ENCODE measurements around the gene NINJ2. TPM values are rescaled to one million over a fixed set of nuclear protein-coding genes. Genes with fewer than 3 reads are reported as not detected.

The NINJ2 gene
- polyA plus RNA-seq, 3 donors: 32.9 to 92.7 (median 73.7) TPM

- H3K27ac Mint-ChIP-seq: peak overlapping the region in 3 of 7 donors; percentile 40 to 66 (median 64)
- WGBS (ENCODE audit: insufficient coverage): 94% methylated on average over 2 of the region's 4 CpGs
- H3K4me3 ChIP-seq (replicated peaks in 1 of 3; ENCODE audit: low read depth in 2 of 3, low read length in 3 of 3): no peak overlapping the region
- DNase-seq: no peak
- no peak overlapping the region for H3K27ac ChIP-seq (ENCODE audit: low read depth in 1 of 2, low read length in 2 of 2)
- peaks cover 1 to 8% (median 4%) of the 10 kb centered on the region in 3 donors for H3K27me3 Mint-ChIP-seq (ENCODE audit: low read depth in 3 of 3)
- H3K9ac ChIP-seq (ENCODE audit: insufficient read depth, low read length, poor library complexity, severe bottlenecking): no peak overlapping the region
- intact Hi-C loops (cut with micrococcal nuclease): loop anchor here in 1 of 2 donors (10.0 kb wide), 1 partner anchor 60 kb away; no protein-coding TSS in a partner anchor
- H3K4me3 Mint-ChIP-seq: no peak overlapping the region
- H3K9me3 ChIP-seq (replicated peaks in 1 of 2; ENCODE audit: control insufficient read depth in 1 of 2, insufficient read depth in 1 of 2, low read length in 2 of 2): no peaks in the 10 kb centered on the region
- H3K4me1 Mint-ChIP-seq: peaks cover 12% of the 10 kb centered on the region
- H3K9me3 Mint-ChIP-seq: peaks cover 0 to 1% (median 0%) of the 10 kb centered on the region in 7 donors
- no peaks in the 10 kb centered on the region for H3K36me3 Mint-ChIP-seq
- peaks cover 17 to 20% of the 10 kb centered on the region in 2 donors for H3K4me1 ChIP-seq (ENCODE audit: control insufficient read depth in 1 of 2, insufficient read depth in 2 of 2, low read length in 2 of 2)
- TF ChIP-seq CTCF (IDR thresholded peaks at IDR 0.05): no peak
- H2AFZ ChIP-seq (ENCODE audit: insufficient read depth, low read depth, low read length, poor library complexity, severe bottlenecking): no peak overlapping the region
- H3K36me3 ChIP-seq (replicated peaks in 1 of 2; ENCODE audit: control insufficient read depth in 1 of 2, insufficient read depth in 2 of 2, low read length in 2 of 2): no peaks in the 10 kb centered on the region
- H3K4me2 ChIP-seq (replicated peaks; ENCODE audit: extremely low read depth, low read length, poor library complexity, severe bottlenecking): no peak overlapping the region
- H3K79me2 ChIP-seq (ENCODE audit: insufficient read depth, low read length): no peaks in the 10 kb centered on the region
- no peaks in the 10 kb centered on the region for H3K27me3 ChIP-seq (ENCODE audit: control insufficient read depth in 2 of 2, insufficient read depth in 2 of 2, low read length in 2 of 2)
- H4K20me1 ChIP-seq (ENCODE audit: insufficient read depth, low read length): no peaks in the 10 kb centered on the region
These were observed 21.2 kb upstream of the NINJ2 start for GRCh38 chr12:684416-684815.

- no peak overlapping the region for H3K4me3 ChIP-seq (replicated peaks in 1 of 3; ENCODE audit: low read depth in 2 of 3, low read length in 3 of 3)
- TF ChIP-seq CTCF (IDR thresholded peaks at IDR 0.05): no peak
- H3K36me3 Mint-ChIP-seq: no peaks in the 10 kb centered on the region
- no peaks in the 10 kb centered on the region for H3K9me3 ChIP-seq (replicated peaks in 1 of 2; ENCODE audit: control insufficient read depth in 1 of 2, insufficient read depth in 1 of 2, low read length in 2 of 2)
- H3K79me2 ChIP-seq (ENCODE audit: insufficient read depth, low read length): no peaks in the 10 kb centered on the region
- no peak overlapping the region for H2AFZ ChIP-seq (ENCODE audit: insufficient read depth, low read depth, low read length, poor library complexity, severe bottlenecking)
- no peaks in the 10 kb centered on the region for H3K36me3 ChIP-seq (replicated peaks in 1 of 2; ENCODE audit: control insufficient read depth in 1 of 2, insufficient read depth in 2 of 2, low read length in 2 of 2)
- no peak for DNase-seq
- H3K9me3 Mint-ChIP-seq: peaks cover 0 to 1% (median 0%) of the 10 kb centered on the region in 7 donors
- no peaks in the 10 kb centered on the region for H4K20me1 ChIP-seq (ENCODE audit: insufficient read depth, low read length)
- WGBS (ENCODE audit: insufficient coverage): no CpG with 5 or more reads among the region's 10 CpGs
- no peak overlapping the region for H3K4me2 ChIP-seq (replicated peaks; ENCODE audit: extremely low read depth, low read length, poor library complexity, severe bottlenecking)
- no peak overlapping the region for H3K4me3 Mint-ChIP-seq
- peaks cover 20% of the 10 kb centered on the region for H3K4me1 Mint-ChIP-seq
- H3K9ac ChIP-seq (ENCODE audit: insufficient read depth, low read length, poor library complexity, severe bottlenecking): no peak overlapping the region
- H3K27ac ChIP-seq (ENCODE audit: low read depth in 1 of 2, low read length in 2 of 2): no peak overlapping the region
- H3K27me3 ChIP-seq (ENCODE audit: control insufficient read depth in 2 of 2, insufficient read depth in 2 of 2, low read length in 2 of 2): no peaks in the 10 kb centered on the region
- H3K4me1 ChIP-seq (ENCODE audit: control insufficient read depth in 1 of 2, insufficient read depth in 2 of 2, low read length in 2 of 2): peaks cover 17 to 20% of the 10 kb centered on the region in 2 donors
- intact Hi-C loops (cut with micrococcal nuclease): loop anchor here in 1 of 2 donors (10.0 kb wide), 1 partner anchor 63 kb away; no protein-coding TSS in a partner anchor
- H3K27ac Mint-ChIP-seq: no peak overlapping the region
- H3K27me3 Mint-ChIP-seq (ENCODE audit: low read depth in 3 of 3): peaks cover 1 to 8% (median 4%) of the 10 kb centered on the region in 3 donors
These were observed 18.5 kb upstream of the NINJ2 start for GRCh38 chr12:681568-682256.
